Stimulated activated CD8-positive, alpha-beta memory T cell treated with anti-CD3 and anti-CD28 coated beads, Interleukin-4, amount 100 ng/mL, for 1 hour (primary cell): Measurements from ENCODE around the gene SST.
A peak's percentile ranks its signal among the peaks of the same experiment; 100 is the strongest.
"Not testable (repeated sequence)": the region's sequence is repeated elsewhere in the genome, so short reads cannot be mapped to it uniquely, and the experiment has no call there.

Experiments used
- DNase-seq, 2 donors: peaks; one replicate each; pipeline ENCODE4 v3.0.0-alpha.2; 2020; ENCODE audit warnings: low read depth in 2 of 2, low spot score in 1 of 2

The SST gene

GRCh38 chr3:187684880-187685279, 14.7 kb upstream of the SST start:
- DNase-seq = no peak

GRCh38 chr3:187684444-187684843, 14.2 kb upstream of the SST start:
- no peak for DNase-seq

- not testable (repeated sequence) for DNase-seq
These were observed 11.6 kb upstream of the SST start for GRCh38 chr3:187681756-187682155.

- peak; percentile 27 to 42 for DNase-seq
These were observed 9.6 kb upstream of the SST start for GRCh38 chr3:187679638-187680396.

- no peak for DNase-seq
These were observed 8.6 kb upstream of the SST start for GRCh38 chr3:187678726-187679268.

GRCh38 chr3:187677604-187678003, 7.4 kb upstream of the SST start:
- no peak for DNase-seq

GRCh38 chr3:187673012-187673411, 2.8 kb upstream of the SST start:
- DNase-seq = no peak

GRCh38 chr3:187667526-187667925, 2.7 kb downstream of the SST start:
- DNase-seq = no peak

- DNase-seq = no peak
These were observed 4.3 kb downstream of the SST start for GRCh38 chr3:187665764-187666402.

- DNase-seq = no peak
These were observed 5.2 kb downstream of the SST start for GRCh38 chr3:187665010-187665409.

GRCh38 chr3:187662848-187663409, 7.3 kb downstream of the SST start:
- no peak for DNase-seq

GRCh38 chr3:187661267-187661666, 8.9 kb downstream of the SST start:
- DNase-seq = no peak

- DNase-seq = no peak
These were observed 18.9 kb downstream of the SST start for GRCh38 chr3:187651282-187651681.

- no peak for DNase-seq
These were observed 22.0 kb downstream of the SST start for GRCh38 chr3:187648177-187648576.

- no peak for DNase-seq
These were observed 23.1 kb downstream of the SST start for GRCh38 chr3:187646906-187647660.

- DNase-seq = not testable (repeated sequence)
These were observed 24.8 kb downstream of the SST start for GRCh38 chr3:187645379-187645778.

GRCh38 chr3:187642861-187643260, 27.3 kb downstream of the SST start:
- no peak for DNase-seq

GRCh38 chr3:187641320-187642016, 28.7 kb downstream of the SST start:
- DNase-seq = no peak

- DNase-seq = no peak
These were observed 29.6 kb downstream of the SST start for GRCh38 chr3:187640569-187641059.

- no peak for DNase-seq
These were observed 30.1 kb downstream of the SST start for GRCh38 chr3:187639927-187640568.
